HUES48 (cell line): ENCODE data around the gene NR3C2.

Source experiments
- H3K27ac ChIP-seq: one replicate; pipeline ENCODE4 v1.7.0; 2013; ENCODE audit warnings: low read depth, low read length, inconsistent platforms
- H3K27me3 ChIP-seq: 2 replicates; pipeline ENCODE4 v1.6.1; 2013; ENCODE audit warnings: mild to moderate bottlenecking, low read length; ENCODE audit not compliant: control insufficient read depth, insufficient read depth
- H3K36me3 ChIP-seq: 2 replicates; pipeline ENCODE4 v1.6.1; 2013; ENCODE audit warnings: low read length; ENCODE audit not compliant: control insufficient read depth, insufficient read depth
- H3K4me1 ChIP-seq: 2 replicates; pipeline ENCODE4 v1.6.1; 2013; ENCODE audit warnings: mild to moderate bottlenecking, low read length; ENCODE audit not compliant: control insufficient read depth, insufficient read depth
- H3K4me3 ChIP-seq: 2 replicates; pipeline ENCODE4 v1.5.1; 2013; ENCODE audit warnings: mild to moderate bottlenecking, low read depth, low read length
- H3K9ac ChIP-seq: 2 replicates; pipeline ENCODE4 v1.6.1; 2013; ENCODE audit warnings: mild to moderate bottlenecking, low read depth, low read length, moderate library complexity
- H3K9me3 ChIP-seq: 2 replicates; pipeline ENCODE4 v1.6.1; 2013; ENCODE audit warnings: low read length; ENCODE audit not compliant: control insufficient read depth, insufficient read depth

NR3C2 gene

GRCh38 chr4:148397771-148398170 lies 44.4 kb downstream of the NR3C2 start:
- H3K9ac ChIP-seq, result no peak overlapping the region
- no peak overlapping the region for H3K4me3 ChIP-seq
- H3K36me3 ChIP-seq, result no peaks in the 10 kb centered on the region
- H3K9me3 ChIP-seq, result no peaks in the 10 kb centered on the region
- no peaks in the 10 kb centered on the region for H3K27me3 ChIP-seq
- no peak overlapping the region for H3K27ac ChIP-seq
- no peaks in the 10 kb centered on the region for H3K4me1 ChIP-seq

GRCh38 chr4:148396986-148397673 lies 45.1 kb downstream of the NR3C2 start:
- no peaks in the 10 kb centered on the region for H3K27me3 ChIP-seq
- H3K36me3 ChIP-seq, result no peaks in the 10 kb centered on the region
- H3K9me3 ChIP-seq, result no peaks in the 10 kb centered on the region
- no peak overlapping the region for H3K4me3 ChIP-seq
- no peak overlapping the region for H3K9ac ChIP-seq
- H3K4me1 ChIP-seq, result no peaks in the 10 kb centered on the region
- no peak overlapping the region for H3K27ac ChIP-seq

DNA sequence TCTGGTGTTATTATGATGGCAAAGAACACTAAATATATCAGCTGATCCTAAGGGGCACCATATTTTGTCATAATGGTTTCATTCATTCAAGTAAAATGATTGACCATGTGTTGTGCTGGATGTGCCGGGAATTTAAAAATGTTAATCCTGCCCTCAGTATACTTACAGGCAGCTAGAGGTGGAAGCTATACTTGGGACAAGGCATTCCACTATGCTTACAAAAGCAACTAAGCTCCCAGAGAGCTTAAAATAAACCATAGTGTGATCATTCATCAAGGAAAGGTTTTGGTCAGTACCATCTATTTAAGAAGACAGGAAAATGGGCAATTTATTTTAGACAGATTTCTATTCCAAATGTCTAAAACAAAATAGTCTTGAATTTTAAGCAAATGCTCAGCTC lies 46.4 kb downstream of the NR3C2 start:
- H3K9ac ChIP-seq, result no peak overlapping the region
- no peak overlapping the region for H3K4me3 ChIP-seq
- no peaks in the 10 kb centered on the region for H3K4me1 ChIP-seq

GRCh38 chr4:148391056-148391455 lies 51.2 kb downstream of the NR3C2 start:
- Histone ChIP-seq H3K4me1 (no peaks in the 10 kb centered on the region), H3K9me3 (no peaks in the 10 kb centered on the region), H3K36me3 (no peaks in the 10 kb centered on the region), H3K9ac (no peak overlapping the region), H3K27me3 (no peaks in the 10 kb centered on the region), H3K27ac (no peak overlapping the region), H3K4me3 (no peak overlapping the region)

More for the DNA sequence above, 46.4 kb downstream of the NR3C2 start:
- H3K27me3 ChIP-seq, result no peaks in the 10 kb centered on the region
- no peaks in the 10 kb centered on the region for H3K36me3 ChIP-seq
- no peaks in the 10 kb centered on the region for H3K9me3 ChIP-seq
- no peak overlapping the region for H3K27ac ChIP-seq

GRCh38 chr4:148390311-148390710 lies 51.9 kb downstream of the NR3C2 start:
- no peak overlapping the region for H3K27ac ChIP-seq
- H3K9me3 ChIP-seq, result no peaks in the 10 kb centered on the region
- no peak overlapping the region for H3K4me3 ChIP-seq
- H3K9ac ChIP-seq, result no peak overlapping the region
- H3K27me3 ChIP-seq, result no peaks in the 10 kb centered on the region
- no peaks in the 10 kb centered on the region for H3K4me1 ChIP-seq
- no peaks in the 10 kb centered on the region for H3K36me3 ChIP-seq

DNA sequence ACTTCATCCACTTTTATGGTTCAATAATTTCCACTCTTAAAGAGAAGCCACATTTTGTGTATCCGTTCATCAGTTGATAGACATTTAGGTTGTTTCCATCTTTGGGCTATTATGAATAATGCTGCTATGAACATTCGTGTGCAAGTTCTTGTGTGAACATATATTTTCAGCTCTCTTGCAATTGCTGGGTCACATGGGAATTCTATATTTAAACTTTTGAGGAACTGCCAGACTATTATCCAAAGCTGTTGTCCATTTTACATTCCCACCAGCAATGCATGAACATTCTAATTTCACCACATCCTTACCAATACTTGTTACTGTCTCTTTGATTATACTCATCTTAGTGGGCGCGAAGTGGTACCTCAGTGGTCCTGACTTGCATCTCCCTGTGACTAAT lies 61.9 kb downstream of the NR3C2 start:
- no peaks in the 10 kb centered on the region for H3K9me3 ChIP-seq
- H3K4me1 ChIP-seq, result no peaks in the 10 kb centered on the region
- H3K36me3 ChIP-seq, result no peaks in the 10 kb centered on the region
- H3K9ac ChIP-seq, result no peak overlapping the region
- no peak overlapping the region for H3K27ac ChIP-seq
- no peaks in the 10 kb centered on the region for H3K27me3 ChIP-seq
- H3K4me3 ChIP-seq, result no peak overlapping the region

GRCh38 chr4:148376151-148376550 lies 66.1 kb downstream of the NR3C2 start:
- Histone ChIP-seq H3K4me1 (no peaks in the 10 kb centered on the region), H3K9me3 (no peaks in the 10 kb centered on the region), H3K9ac (no peak overlapping the region), H3K4me3 (no peak overlapping the region), H3K36me3 (no peaks in the 10 kb centered on the region), H3K27ac (no peak overlapping the region), H3K27me3 (no peaks in the 10 kb centered on the region)

GRCh38 chr4:148375584-148375983 lies 66.6 kb downstream of the NR3C2 start:
- Histone ChIP-seq H3K27ac (no peak overlapping the region), H3K27me3 (no peaks in the 10 kb centered on the region), H3K4me3 (no peak overlapping the region), H3K9me3 (no peaks in the 10 kb centered on the region), H3K36me3 (no peaks in the 10 kb centered on the region), H3K4me1 (no peaks in the 10 kb centered on the region), H3K9ac (no peak overlapping the region)

GRCh38 chr4:148373093-148373492 lies 69.1 kb downstream of the NR3C2 start:
- no peaks in the 10 kb centered on the region for H3K27me3 ChIP-seq
- H3K27ac ChIP-seq, result no peak overlapping the region
- no peaks in the 10 kb centered on the region for H3K9me3 ChIP-seq
- no peak overlapping the region for H3K9ac ChIP-seq
- no peak overlapping the region for H3K4me3 ChIP-seq
- H3K36me3 ChIP-seq, result no peaks in the 10 kb centered on the region
- no peaks in the 10 kb centered on the region for H3K4me1 ChIP-seq

DNA sequence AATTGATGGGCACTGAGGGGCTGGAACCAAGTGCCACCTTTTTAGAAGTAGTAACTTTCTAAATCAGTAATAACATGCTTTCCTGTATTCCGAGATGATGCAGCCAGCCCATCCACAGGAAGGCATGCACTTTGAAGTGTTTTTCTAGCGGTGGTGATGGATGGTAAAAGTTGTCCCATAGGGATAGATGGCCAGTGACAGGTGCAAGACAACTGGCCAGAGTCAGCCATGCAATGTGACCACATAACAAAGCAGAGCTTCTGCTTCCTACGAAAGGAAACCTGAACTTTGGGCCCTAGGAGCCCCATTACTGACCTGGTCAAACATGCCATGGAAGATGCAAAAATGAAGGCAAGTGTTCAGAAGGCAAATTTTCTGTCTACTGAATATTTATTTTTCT lies 72.3 kb downstream of the NR3C2 start:
- H3K27ac ChIP-seq, result no peak overlapping the region

DNA sequence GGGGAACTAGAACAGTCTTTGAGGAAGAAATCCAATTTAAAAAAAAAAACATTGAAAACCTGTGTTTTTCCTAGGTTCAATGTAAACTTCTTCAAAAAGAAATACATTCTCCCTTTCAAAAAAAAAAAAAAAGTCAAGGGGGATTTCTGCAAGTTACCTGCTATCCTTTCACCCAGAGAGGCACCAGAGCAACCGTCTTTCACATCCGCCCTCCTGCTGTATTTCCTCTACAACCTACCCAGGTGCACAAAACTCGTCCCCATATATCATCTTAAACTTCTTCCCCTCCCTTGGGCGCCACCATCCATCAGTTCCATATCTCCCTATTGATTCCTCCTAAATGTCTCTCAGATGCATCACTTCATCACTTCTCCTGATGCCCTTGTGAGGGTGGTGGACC lies 74.5 kb downstream of the NR3C2 start:
- H3K9ac ChIP-seq, result no peak overlapping the region
- H3K4me3 ChIP-seq, result no peak overlapping the region
- H3K9me3 ChIP-seq, result no peaks in the 10 kb centered on the region
- no peaks in the 10 kb centered on the region for H3K4me1 ChIP-seq
- H3K36me3 ChIP-seq, result no peaks in the 10 kb centered on the region
- no peak overlapping the region for H3K27ac ChIP-seq
- no peaks in the 10 kb centered on the region for H3K27me3 ChIP-seq

More for the DNA sequence above, 72.3 kb downstream of the NR3C2 start:
- no peaks in the 10 kb centered on the region for H3K36me3 ChIP-seq
- no peaks in the 10 kb centered on the region for H3K9me3 ChIP-seq
- no peaks in the 10 kb centered on the region for H3K4me1 ChIP-seq
- no peak overlapping the region for H3K4me3 ChIP-seq
- H3K9ac ChIP-seq, result no peak overlapping the region
- H3K27me3 ChIP-seq, result no peaks in the 10 kb centered on the region
